DMS153 treated with DMSO at 0.1 percent for 48 hours (cell line): ENCODE measurements around the gene RNF215.

Experiments used
- DNase-seq: peaks from one replicate; lab custom pipeline; 2025; ENCODE audit not compliant: unreplicated experiment; lab: John Stamatoyannopoulos, UW

The RNF215 gene

GRCh38 chr22:30386960-30387827 lies at the start of gene RNF215:
Gene RNF215, minus strand, starts transcription at chr22:30387411. Its CDS starts 98 bp downstream, at chr22:30387313.
- DNase-seq, result peak; percentile 59

GRCh38 chr22:30436196-30436595 lies 49.0 kb upstream of the RNF215 start:
- DNase-seq, result no peak

- DNase-seq, result no peak
These were observed 48.5 kb upstream of the RNF215 start for GRCh38 chr22:30435674-30436126.

GRCh38 chr22:30434843-30435242 lies 47.6 kb upstream of the RNF215 start:
- no peak for DNase-seq

- DNase-seq, result no peak
These were observed 46.6 kb upstream of the RNF215 start for GRCh38 chr22:30433773-30434172.

- DNase-seq, result no peak
These were observed 46.0 kb upstream of the RNF215 start for GRCh38 chr22:30433227-30433626.

GRCh38 chr22:30432520-30432919 lies 45.3 kb upstream of the RNF215 start:
- no peak for DNase-seq

GRCh38 chr22:30432096-30432495 lies 44.9 kb upstream of the RNF215 start:
- DNase-seq, result no peak

- no peak for DNase-seq
These were observed 43.7 kb upstream of the RNF215 start for GRCh38 chr22:30430933-30431332.

- no peak for DNase-seq
These were observed 42.7 kb upstream of the RNF215 start for GRCh38 chr22:30429887-30430286.

- no peak for DNase-seq
These were observed 40.7 kb upstream of the RNF215 start for GRCh38 chr22:30427871-30428270.

- peak; percentile 13 for DNase-seq
These were observed 39.5 kb upstream of the RNF215 start for GRCh38 chr22:30426388-30427353.

GRCh38 chr22:30425616-30426387 lies 38.6 kb upstream of the RNF215 start, which contains the start of gene MTFP1:
Gene MTFP1, plus strand, starts transcription at chr22:30425768. Its CDS starts 112 bp downstream, at chr22:30425880.
- DNase-seq, result peak; percentile 5

GRCh38 chr22:30425327-30425615 lies 38.1 kb upstream of the RNF215 start:
- no peak for DNase-seq

GRCh38 chr22:30424534-30425326 lies 37.5 kb upstream of the RNF215 start:
- peak; percentile 25 for DNase-seq

GRCh38 chr22:30423959-30424533 lies 36.8 kb upstream of the RNF215 start:
- peak; percentile 99 for DNase-seq

GRCh38 chr22:30423301-30423958 lies 36.2 kb upstream of the RNF215 start:
- peak; percentile 12 for DNase-seq

- no peak for DNase-seq
These were observed 35.5 kb upstream of the RNF215 start for GRCh38 chr22:30422481-30423300.
